ENCODE data around the gene CRISPLD2.
"Not testable (repeated sequence)": the region's sequence is repeated elsewhere in the genome, so short reads cannot be mapped to it uniquely, and the experiment has no call there.

DNA sequence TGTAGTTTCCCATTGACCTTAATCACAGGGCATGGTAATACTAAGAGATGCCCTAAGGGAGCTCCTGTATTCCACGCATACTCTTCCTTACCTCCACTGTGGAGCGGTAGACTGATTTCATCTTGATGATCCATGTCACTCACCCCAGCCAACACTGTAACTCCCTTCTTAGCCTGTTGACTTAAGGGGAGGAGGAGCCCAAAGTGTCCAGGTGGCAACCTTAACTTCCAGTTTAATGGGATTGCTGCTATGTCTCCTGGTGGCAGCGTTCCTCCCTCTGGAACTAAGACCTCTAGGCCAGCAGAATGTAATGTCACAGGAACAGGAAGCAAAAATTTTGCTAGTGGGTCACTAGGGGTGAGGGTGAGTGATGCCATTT, 36.4 kb downstream of the CRISPLD2 start:
- not testable (repeated sequence) for TF ChIP-seq POLR2A (IDR thresholded peaks at IDR 0.05)
- TF ChIP-seq, protein P1, sequence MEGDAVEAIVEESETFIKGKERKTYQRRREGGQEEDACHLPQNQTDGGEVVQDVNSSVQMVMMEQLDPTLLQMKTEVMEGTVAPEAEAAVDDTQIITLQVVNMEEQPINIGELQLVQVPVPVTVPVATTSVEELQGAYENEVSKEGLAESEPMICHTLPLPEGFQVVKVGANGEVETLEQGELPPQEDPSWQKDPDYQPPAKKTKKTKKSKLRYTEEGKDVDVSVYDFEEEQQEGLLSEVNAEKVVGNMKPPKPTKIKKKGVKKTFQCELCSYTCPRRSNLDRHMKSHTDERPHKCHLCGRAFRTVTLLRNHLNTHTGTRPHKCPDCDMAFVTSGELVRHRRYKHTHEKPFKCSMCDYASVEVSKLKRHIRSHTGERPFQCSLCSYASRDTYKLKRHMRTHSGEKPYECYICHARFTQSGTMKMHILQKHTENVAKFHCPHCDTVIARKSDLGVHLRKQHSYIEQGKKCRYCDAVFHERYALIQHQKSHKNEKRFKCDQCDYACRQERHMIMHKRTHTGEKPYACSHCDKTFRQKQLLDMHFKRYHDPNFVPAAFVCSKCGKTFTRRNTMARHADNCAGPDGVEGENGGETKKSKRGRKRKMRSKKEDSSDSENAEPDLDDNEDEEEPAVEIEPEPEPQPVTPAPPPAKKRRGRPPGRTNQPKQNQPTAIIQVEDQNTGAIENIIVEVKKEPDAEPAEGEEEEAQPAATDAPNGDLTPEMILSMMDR (IDR thresholded peaks at IDR 0.05), result not testable (repeated sequence)
